Measurements from ENCODE around the gene SALL1. TPM values are rescaled to one million over a fixed set of nuclear protein-coding genes. Genes with fewer than 3 reads are reported as not detected.

SALL1 gene
- total and polyA plus RNA-seq, 4 donors, result 0.06 TPM; not detected in 3

DNA sequence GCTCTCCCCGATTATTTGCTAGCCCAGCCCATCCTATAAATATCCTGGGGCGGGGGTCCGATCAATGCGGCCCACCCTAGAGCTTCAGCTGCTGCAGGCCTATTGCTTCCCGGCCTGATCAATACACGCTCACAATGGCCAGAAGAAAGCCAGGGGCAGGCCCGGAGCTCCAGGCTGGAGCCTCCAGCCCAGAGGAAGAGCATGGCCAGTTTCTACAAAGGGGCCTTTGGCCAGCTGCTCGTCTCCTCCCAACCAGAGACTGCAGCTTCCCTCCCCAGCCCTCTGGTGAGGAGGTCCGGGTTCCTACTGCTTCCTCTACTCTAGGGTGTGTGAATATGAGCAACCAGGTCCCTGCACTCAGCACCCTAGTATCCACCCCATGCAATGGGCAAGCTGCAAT, 36.7 kb downstream of the SALL1 start:
- Histone ChIP-seq H3K4me3 (no peak overlapping the region), H3K27me3 (ENCODE audit: control insufficient read depth in 3 of 3, insufficient read depth in 3 of 3, low read length in 2 of 3) (peaks cover 8 to 70% (median 53%) of the 10 kb centered on the region in 3 donors), H3K36me3 (ENCODE audit: control insufficient read depth in 4 of 4, insufficient read depth in 4 of 4, low read length in 4 of 4) (no peaks in the 10 kb centered on the region), H3K27ac (ENCODE audit: low read depth in 1 of 2, low read length in 1 of 2) (no peak overlapping the region), H3K4me1 (ENCODE audit: control insufficient read depth in 5 of 5, insufficient read depth in 5 of 5, low read length in 5 of 5) (no peaks in the 10 kb centered on the region), H3K9me3 (ENCODE audit: control insufficient read depth in 4 of 4, insufficient read depth in 3 of 4, low read length in 3 of 4) (peaks cover 0 to 6% (median 0%) of the 10 kb centered on the region in 4 donors), H3K9ac (ENCODE audit: insufficient read depth in 1 of 2, low read length in 2 of 2) (no peak overlapping the region)
- WGBS, 2 donors, result 34 to 36% methylated on average over 9 of the region's 9 CpGs
- TF ChIP-seq CTCF (IDR thresholded peaks at IDR 0.05; ENCODE audit: control extremely low read depth, extremely low read depth), result no peak
- ATAC-seq (ENCODE audit: insufficient read depth, low FRiP score) (no peak), DNase-seq (no peak)

- Histone ChIP-seq H3K9ac (ENCODE audit: insufficient read depth in 1 of 2, low read length in 2 of 2) (no peak overlapping the region), H3K27me3 (ENCODE audit: control insufficient read depth in 3 of 3, insufficient read depth in 3 of 3, low read length in 2 of 3) (peaks cover 8 to 65% (median 53%) of the 10 kb centered on the region in 3 donors), H3K4me3 (no peak overlapping the region), H3K36me3 (ENCODE audit: control insufficient read depth in 4 of 4, insufficient read depth in 4 of 4, low read length in 4 of 4) (no peaks in the 10 kb centered on the region), H3K27ac (ENCODE audit: low read depth in 1 of 2, low read length in 1 of 2) (no peak overlapping the region), H3K4me1 (ENCODE audit: control insufficient read depth in 5 of 5, insufficient read depth in 5 of 5, low read length in 5 of 5) (no peaks in the 10 kb centered on the region), H3K9me3 (ENCODE audit: control insufficient read depth in 4 of 4, insufficient read depth in 3 of 4, low read length in 3 of 4) (peaks cover 0 to 10% (median 0%) of the 10 kb centered on the region in 4 donors)
- 4 to 5% methylated on average over 46 to 50 of the region's 50 CpGs for WGBS, 2 donors
- ATAC-seq (ENCODE audit: insufficient read depth, low FRiP score) (no peak), DNase-seq (no peak)
- TF ChIP-seq CTCF (IDR thresholded peaks at IDR 0.05; ENCODE audit: control extremely low read depth, extremely low read depth), result no peak
Measured at GRCh38 chr16:51113236-51114125, 37.6 kb downstream of the SALL1 start.

- H3K9ac ChIP-seq (ENCODE audit: insufficient read depth in 1 of 2, low read length in 2 of 2), result no peak overlapping the region
- WGBS, 2 donors, result 37% methylated on average over 3 of the region's 3 CpGs
- peaks cover 8 to 61% (median 47%) of the 10 kb centered on the region in 3 donors for H3K27me3 ChIP-seq (ENCODE audit: control insufficient read depth in 3 of 3, insufficient read depth in 3 of 3, low read length in 2 of 3)
- ATAC-seq (ENCODE audit: insufficient read depth, low FRiP score) (no peak), DNase-seq (no peak)
- H3K4me3 ChIP-seq, result no peak overlapping the region
- no peaks in the 10 kb centered on the region for H3K4me1 ChIP-seq (ENCODE audit: control insufficient read depth in 5 of 5, insufficient read depth in 5 of 5, low read length in 5 of 5)
- no peak overlapping the region for H3K27ac ChIP-seq (ENCODE audit: low read depth in 1 of 2, low read length in 1 of 2)
- peaks cover 0 to 10% (median 0%) of the 10 kb centered on the region in 4 donors for H3K9me3 ChIP-seq (ENCODE audit: control insufficient read depth in 4 of 4, insufficient read depth in 3 of 4, low read length in 3 of 4)
- no peak for TF ChIP-seq CTCF (IDR thresholded peaks at IDR 0.05; ENCODE audit: control extremely low read depth, extremely low read depth)
- no peaks in the 10 kb centered on the region for H3K36me3 ChIP-seq (ENCODE audit: control insufficient read depth in 4 of 4, insufficient read depth in 4 of 4, low read length in 4 of 4)
Measured at GRCh38 chr16:51112323-51112722, 38.7 kb downstream of the SALL1 start.

All from lung (tissue), 12 donors.